IPS-18c (cell line): Measurements from ENCODE around the gene PPP5C.
"Not testable (repeated sequence)": the region's sequence is repeated elsewhere in the genome, so short reads cannot be mapped to it uniquely, and the experiment has no call there.

Source experiments
- H3K4me3 ChIP-seq: 2 replicates; pipeline ENCODE4 v1.7.0; 2013; ENCODE audit warnings: low read depth, mild to moderate bottlenecking, low read length, moderate library complexity; ENCODE audit not compliant: insufficient read depth
- H3K9me3 ChIP-seq: one replicate; pipeline ENCODE4 v1.6.1; 2013; ENCODE audit warnings: mild to moderate bottlenecking, low read length, moderate library complexity; ENCODE audit not compliant: control insufficient read depth, insufficient read depth

The PPP5C gene, protein sequence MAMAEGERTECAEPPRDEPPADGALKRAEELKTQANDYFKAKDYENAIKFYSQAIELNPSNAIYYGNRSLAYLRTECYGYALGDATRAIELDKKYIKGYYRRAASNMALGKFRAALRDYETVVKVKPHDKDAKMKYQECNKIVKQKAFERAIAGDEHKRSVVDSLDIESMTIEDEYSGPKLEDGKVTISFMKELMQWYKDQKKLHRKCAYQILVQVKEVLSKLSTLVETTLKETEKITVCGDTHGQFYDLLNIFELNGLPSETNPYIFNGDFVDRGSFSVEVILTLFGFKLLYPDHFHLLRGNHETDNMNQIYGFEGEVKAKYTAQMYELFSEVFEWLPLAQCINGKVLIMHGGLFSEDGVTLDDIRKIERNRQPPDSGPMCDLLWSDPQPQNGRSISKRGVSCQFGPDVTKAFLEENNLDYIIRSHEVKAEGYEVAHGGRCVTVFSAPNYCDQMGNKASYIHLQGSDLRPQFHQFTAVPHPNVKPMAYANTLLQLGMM

DNA sequence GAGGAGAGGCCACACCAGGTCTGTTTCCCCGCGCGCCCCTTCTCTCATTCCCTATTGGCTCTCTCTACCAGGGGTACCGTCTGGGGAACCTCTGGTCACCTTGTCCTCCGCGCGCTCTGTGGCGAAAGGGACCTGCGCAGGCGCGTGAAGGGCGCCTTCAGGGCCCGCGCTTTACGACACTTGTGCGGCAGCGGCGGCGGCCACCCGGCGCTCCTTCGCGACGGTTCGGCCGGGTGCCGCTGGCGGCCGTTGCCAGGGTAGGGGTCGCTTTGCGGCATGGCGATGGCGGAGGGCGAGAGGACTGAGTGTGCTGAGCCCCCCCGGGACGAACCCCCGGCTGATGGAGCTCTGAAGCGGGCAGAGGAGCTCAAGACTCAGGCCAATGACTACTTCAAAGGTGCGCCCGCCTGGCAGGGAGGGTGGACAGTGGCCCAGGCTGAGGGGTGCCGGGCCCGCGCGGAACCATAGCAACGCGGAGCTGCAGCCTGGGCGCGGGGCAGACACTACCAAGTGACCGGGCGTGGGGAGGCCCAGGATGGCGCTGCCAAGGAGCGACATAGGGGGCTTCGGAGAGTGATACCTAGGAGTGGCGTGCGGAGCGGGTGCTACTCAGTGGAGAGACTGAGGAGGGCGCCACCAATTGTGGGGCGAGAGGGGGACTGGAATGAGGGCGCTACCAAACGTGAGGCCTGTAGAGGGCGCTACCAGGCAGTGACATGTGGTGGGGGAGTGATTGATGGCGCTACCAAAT is at the start of gene PPP5C:
Gene PPP5C, plus strand, starts transcription at position 267 of the 751 bp plus-strand sequence. Its CDS starts 10 bp downstream, at position 277.
- Histone ChIP-seq H3K9me3 (no peaks in the 10 kb centered on the region), H3K4me3 (peak within 1 kb of the TSS; percentile 98)

DNA sequence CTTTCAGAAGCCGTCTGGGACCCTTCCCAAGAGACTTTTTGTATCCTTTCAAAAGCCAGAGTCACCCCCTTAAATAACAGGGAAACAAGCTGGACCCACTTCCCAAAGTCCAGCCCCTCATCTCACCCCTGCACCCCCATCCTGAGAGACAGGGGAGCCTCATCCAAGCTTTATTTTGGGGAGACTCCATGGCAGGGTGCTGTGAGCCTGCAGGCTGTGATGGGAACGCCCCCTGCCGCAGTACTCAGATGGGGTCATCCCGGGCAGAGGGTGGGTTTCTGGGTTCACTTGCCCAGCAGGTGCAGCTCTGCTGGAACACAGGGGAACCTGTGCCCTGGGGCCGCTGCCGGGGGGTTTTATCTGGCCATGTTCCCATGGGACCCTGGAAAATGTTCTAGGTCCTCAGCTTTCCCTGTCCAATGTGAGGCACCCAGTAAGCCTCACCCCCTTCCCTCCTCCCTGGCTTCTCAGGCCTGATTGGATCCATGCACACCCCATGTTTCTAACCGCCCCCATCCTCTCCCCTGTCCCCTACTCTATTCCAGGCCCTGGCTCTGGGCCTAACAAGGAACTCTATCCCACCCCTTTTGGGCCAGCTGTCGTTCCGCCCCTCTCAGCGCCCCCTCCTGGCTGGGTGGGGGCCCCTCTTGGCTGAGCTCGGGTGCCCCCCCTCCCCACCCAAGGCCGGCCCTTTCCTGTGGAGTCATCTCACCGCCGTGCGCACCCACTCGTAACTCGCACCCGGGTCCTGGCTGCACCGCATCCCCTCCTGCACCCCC is 49.0 kb upstream of the PPP5C start:
- Histone ChIP-seq H3K4me3 (peak overlapping the region; percentile 73), H3K9me3 (peaks cover 2% of the 10 kb centered on the region)

DNA sequence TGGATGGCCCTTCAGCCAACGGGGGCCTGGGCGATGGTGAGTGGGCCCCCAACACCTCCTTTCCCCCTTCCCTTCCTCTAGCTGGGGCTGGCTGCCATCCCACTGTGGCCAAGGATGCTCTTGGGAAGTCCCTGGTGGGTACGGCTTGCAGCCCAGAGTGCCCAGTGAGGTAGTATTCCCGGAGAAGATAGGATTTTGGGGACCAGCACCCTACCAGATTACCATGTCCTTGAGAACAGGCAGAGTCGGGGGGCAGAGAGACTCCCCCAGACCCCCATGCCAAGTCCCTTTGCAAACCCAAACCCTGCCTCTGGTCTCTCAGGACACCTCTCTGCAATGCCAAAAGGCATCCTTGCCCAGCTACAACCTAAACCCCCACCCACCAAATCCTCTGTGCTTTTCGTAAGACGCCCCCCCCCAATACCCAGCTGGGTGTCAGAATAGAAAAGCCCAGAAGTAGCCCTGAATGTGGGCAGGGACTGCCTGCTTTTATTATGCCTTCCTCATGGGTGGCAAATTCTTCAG is 48.3 kb upstream of the PPP5C start:
- Histone ChIP-seq H3K9me3 (peaks cover 2% of the 10 kb centered on the region), H3K4me3 (no peak overlapping the region; the same call in 1 of the 2 replicates)

DNA sequence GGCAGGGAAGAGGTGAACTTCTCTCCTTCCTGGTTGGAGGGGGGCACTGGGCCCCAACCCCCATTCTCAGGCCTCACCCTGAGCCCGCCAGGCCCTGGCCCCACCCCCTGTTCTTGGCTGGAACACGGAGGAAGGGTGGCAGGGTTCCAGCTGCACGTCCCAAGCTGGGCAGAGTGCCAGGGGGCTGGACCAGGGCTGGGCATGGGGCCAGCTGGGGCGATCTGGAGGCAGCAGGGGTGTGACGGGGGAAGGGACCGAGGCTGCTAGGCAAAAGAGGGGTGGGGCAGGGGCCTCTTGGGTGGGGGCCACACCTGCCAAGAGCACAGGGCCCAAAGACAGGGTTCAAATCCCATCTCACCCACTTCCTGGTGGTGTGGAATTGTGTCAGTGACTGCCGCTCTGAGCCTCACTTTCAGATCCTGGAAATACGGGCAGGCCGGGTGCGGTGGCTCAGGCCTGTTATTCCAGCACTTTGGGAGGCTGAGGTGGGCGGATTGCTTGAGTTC is 47.8 kb upstream of the PPP5C start:
- peaks cover 2% of the 10 kb centered on the region for H3K9me3 ChIP-seq
- H3K4me3 ChIP-seq, result no peak overlapping the region

DNA sequence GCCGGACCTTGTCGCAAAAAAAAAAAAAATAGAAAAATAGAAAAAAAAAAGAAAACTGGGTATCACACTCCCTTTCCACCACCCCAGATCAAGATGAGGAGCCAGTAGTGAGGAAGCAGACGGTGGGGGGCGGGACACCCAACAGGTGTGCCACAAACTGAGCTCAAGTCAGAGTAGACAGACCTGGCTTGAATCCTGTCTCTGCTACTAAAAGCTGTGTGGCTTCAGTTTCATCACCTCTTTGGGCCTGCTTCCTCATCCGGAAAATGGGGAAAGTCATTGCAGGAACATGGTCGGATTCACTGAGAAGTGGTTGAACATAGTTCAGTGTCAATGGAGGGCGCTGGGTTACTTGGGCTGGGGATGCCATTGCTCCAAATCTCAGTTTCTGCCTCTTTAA is 47.2 kb upstream of the PPP5C start:
- Histone ChIP-seq H3K4me3 (no peak overlapping the region), H3K9me3 (peaks cover 2% of the 10 kb centered on the region)

DNA sequence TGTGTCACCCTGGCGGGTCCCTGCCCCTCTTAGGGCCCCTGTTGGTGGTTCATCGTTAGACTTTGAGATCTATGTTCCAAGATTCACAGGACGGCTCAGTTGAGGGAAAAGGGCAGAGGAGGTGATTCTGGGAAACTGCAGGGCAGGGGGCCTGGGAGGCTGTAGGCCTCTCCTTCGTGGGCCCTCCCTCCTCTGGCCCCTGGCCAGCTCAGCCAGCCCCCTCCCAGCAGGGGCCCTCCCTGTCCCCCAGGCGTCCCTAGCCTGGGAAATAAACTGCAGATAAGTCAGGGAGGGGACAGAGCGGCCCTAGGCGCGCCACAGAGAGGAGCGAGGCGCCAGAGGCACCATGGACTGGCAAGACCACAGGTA is 43.6 kb upstream of the PPP5C start:
- peak overlapping the region; percentile 52 for H3K4me3 ChIP-seq
- peaks cover 2% of the 10 kb centered on the region for H3K9me3 ChIP-seq

DNA sequence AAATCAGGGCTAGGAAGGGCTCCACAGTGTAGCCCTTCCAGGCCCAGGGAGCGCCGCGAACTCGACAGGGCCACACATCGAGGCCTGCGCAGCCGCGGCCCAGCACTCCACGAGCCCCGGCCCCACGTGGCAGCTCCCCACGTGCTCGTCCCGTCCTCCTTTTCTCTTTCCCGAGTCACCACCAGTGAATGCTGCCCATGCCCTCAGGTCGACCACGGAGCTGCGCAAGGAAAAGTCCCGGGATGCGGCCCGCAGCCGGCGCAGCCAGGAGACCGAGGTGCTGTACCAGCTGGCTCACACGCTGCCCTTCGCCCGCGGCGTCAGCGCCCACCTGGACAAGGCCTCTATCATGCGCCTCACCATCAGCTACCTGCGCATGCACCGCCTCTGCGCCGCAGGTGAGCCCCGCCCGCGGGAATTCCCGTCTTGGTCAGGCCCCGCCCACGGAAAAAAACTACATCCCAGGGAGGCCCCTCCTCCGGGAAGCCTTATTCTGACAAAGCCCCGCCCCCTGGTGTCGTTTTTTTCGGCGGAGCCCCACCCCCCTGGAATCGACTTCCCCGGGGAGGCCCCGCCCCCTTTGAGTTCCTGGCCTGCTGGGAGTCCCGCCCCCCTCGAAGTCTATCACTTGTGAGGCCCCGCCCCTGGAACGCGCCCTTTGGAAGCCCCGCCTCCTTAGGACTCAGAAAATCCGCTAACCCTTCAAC is 43.0 kb upstream of the PPP5C start:
- Histone ChIP-seq H3K4me3 (peak overlapping the region; percentile 52), H3K9me3 (peaks cover 2% of the 10 kb centered on the region)

DNA sequence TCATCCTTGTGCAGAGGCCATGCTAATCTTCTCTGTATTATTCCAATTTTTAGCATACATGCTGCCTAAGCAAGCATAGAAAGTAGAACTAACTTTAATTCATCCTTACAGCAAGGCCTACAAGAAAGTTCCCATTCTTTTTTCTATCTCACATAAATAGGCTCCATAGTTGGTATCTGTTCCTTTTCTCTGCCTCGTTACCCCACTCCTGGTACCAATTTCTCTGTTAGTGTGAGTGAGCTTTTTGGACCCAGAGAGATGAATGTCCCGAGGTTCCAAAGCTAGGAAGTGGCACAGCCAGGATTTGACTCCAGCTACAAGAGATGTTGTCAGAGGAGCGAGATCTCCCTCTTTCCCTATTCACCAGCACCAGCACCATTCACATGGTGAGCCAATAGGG is 40.4 kb upstream of the PPP5C start:
- no peak overlapping the region for H3K4me3 ChIP-seq
- no peaks in the 10 kb centered on the region for H3K9me3 ChIP-seq

DNA sequence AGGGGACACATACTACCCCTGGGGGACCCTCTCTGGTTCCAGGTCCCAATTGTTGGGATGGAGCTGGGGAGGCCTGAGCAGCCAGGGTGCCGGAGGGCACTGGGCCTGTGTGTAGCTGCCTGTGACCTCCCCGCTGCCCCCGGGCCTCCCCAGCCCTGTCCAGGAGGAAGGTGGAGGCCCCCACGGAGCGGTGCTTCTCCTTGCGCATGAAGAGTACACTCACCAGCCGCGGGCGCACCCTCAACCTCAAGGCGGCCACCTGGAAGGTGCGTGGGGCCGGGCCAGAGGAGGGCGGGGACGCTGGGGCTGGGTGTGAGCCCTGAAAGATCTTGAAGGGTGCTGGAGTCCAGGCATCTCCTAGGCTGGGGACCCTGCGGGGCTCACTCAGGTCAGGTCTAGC is 38.4 kb upstream of the PPP5C start:
- H3K9me3 ChIP-seq, result no peaks in the 10 kb centered on the region
- H3K4me3 ChIP-seq, result no peak overlapping the region

DNA sequence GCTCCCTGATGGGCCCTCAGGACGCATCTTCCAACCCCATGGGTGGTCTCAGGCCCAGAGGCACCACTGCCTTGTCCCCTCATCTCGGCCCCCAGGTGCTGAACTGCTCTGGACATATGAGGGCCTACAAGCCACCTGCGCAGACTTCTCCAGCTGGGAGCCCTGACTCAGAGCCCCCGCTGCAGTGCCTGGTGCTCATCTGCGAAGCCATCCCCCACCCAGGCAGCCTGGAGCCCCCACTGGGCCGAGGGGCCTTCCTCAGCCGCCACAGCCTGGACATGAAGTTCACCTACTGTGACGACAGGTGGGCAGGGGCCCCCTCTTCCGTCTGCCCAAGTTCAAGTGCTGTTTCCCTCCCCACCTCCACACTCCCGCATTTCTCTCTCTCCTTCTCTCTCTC is 37.8 kb upstream of the PPP5C start:
- H3K9me3 ChIP-seq, result no peaks in the 10 kb centered on the region
- no peak overlapping the region for H3K4me3 ChIP-seq

DNA sequence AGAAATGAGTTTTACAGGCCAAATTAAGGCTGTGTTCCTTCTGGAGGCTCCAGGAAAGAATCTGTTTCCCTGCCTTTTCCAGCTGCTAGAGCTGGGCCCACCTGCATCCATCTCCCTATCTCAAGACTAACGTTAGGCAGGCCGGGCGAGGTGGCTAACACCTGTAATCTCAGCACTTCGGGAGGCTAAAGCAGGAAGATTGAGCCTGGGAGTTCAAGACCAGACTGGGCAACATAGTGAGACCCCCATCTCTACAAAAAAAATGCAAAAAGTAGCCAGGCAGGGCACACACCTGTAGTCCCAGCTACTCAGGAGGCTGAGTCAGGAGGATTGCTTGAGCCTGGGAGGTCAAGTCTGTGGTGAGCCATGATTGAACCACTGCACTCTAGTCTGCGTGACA is 35.4 kb upstream of the PPP5C start:
- H3K9me3 ChIP-seq, result no peaks in the 10 kb centered on the region
- no peak overlapping the region for H3K4me3 ChIP-seq

DNA sequence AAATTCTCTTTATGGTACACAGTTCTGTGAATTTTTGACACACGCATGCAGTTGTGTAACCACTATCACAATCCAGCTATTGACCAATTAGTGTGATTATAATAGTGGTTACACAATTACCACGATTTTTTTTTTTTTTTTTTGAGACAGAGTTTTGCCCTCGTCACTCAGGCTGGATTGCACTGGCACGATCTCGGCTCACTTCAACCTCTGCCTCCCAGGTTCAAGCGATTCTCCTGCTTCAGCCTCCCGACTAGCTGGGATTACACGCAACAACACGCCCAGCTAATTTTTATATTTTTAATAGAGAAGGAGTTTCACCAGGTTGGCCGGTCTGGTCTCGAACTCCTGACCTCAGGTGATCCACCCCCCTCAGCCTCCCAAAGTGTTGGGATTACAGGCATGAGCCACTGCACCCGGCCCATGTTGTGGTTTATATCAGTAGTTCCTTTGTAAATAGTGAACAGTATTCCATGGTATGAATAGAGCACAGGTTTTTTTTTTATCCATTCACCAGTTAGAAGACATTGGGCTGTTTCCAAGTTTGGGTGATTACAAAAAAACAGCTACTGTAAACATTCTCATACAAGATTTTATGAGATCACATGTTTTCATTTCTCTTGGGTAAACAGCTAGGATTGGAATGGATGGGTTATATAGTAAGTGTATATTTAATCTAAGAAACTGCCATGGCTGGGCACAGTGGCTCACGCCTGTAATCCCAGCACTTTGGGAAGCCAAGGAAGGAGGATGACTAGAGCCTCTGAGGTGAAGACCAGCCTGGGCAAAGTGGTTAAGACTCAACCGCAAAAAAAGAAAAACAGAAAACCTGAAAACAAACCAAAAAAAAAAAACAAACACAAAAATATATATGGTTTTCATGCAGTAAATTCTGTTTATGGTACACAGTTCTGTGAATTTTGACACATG is 33.1 kb upstream of the PPP5C start:
- H3K9me3 ChIP-seq, H3K4me3 ChIP-seq: not testable (repeated sequence)

DNA sequence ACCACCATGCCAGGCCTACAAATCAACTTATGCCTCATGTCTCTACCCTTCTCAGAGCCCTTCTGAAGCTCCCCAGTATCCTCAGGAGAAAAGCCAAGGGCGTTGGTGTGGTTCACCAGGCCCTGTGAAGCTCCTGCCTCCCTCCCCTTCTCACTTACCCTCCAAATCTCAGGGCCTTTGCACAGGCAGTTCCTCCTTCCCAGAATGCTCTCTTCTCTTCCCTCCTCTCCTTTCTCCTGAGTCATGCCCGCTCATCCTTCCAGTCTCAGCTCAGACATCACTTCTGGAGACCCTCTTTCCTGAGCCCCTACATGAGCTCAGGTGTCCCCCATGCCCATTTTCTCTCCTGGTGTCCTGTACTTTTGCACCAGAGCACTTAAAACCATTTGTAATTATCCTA is 29.5 kb upstream of the PPP5C start:
- no peaks in the 10 kb centered on the region for H3K9me3 ChIP-seq
- H3K4me3 ChIP-seq, result no peak overlapping the region

DNA sequence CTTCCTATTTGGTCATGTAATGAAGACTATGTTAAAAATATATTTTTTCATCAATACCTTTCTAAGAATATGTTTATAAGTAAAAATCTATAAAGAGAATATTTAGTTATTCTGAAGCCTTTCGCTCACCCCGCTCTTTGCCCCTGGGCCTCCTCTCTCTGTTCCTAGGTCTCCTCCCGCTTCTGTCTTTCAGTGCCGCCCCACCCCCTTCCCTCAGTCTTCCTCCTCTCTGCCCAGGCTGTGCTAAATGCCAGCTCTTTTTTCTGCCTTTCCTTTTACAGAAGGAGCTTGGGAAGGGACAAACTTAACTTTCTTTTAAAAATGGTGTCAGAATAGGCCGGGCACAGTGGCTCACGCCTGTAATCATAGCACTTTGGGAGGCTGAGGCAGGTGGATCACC is 27.3 kb upstream of the PPP5C start:
- no peaks in the 10 kb centered on the region for H3K9me3 ChIP-seq
- H3K4me3 ChIP-seq, result no peak overlapping the region

DNA sequence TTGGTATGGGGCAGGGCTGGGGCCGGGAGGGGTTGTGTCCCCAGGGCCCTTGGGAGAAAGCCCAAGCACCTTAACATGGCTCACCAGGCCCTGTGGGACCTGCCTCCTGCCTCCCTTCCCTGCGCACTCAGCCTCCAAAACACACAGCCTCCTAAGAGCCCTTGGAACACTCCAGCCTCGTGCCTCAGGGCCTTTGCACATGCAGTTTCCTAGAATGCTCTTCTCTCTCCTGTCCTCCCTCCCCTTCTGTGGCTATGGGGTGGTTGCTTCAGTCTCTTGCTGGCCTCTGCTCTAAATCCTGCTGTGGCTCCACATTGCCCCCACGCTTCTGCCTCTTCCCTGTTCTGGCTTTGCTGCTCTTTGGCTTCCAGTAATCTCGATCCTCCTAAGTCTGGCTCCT is 26.3 kb upstream of the PPP5C start:
- no peak overlapping the region for H3K4me3 ChIP-seq
- H3K9me3 ChIP-seq, result no peaks in the 10 kb centered on the region

DNA sequence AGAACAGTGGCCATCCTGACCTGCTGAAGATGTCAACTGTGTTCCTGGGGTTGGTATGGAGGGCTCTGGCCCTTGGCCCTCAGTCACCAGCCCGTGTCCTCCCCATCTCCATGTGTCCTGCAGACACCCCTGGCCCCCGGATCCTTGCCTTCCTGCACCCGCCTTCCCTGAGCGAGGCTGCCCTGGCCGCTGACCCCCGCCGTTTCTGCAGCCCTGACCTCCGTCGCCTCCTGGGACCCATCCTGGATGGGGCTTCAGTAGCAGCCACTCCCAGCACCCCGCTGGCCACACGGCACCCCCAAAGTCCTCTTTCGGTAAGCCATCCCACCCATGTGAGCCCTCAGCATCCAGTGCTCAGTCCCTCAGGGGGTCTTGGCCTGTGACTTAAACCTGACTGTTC is 25.2 kb upstream of the PPP5C start:
- H3K9me3 ChIP-seq, result no peaks in the 10 kb centered on the region

More for the DNA sequence above, 25.2 kb upstream of the PPP5C start:
- no peak overlapping the region for H3K4me3 ChIP-seq
